ENCODE measurements around the gene ANKRD11. TPM values are rescaled to one million over a fixed set of nuclear protein-coding genes. Genes with fewer than 3 reads are reported as not detected.

ANKRD11 gene
- polyA plus RNA-seq, 1 donor (not counting 4 experiments of a cell fraction or from before 2014, with no cell fraction given) = 30.1 TPM

DNA sequence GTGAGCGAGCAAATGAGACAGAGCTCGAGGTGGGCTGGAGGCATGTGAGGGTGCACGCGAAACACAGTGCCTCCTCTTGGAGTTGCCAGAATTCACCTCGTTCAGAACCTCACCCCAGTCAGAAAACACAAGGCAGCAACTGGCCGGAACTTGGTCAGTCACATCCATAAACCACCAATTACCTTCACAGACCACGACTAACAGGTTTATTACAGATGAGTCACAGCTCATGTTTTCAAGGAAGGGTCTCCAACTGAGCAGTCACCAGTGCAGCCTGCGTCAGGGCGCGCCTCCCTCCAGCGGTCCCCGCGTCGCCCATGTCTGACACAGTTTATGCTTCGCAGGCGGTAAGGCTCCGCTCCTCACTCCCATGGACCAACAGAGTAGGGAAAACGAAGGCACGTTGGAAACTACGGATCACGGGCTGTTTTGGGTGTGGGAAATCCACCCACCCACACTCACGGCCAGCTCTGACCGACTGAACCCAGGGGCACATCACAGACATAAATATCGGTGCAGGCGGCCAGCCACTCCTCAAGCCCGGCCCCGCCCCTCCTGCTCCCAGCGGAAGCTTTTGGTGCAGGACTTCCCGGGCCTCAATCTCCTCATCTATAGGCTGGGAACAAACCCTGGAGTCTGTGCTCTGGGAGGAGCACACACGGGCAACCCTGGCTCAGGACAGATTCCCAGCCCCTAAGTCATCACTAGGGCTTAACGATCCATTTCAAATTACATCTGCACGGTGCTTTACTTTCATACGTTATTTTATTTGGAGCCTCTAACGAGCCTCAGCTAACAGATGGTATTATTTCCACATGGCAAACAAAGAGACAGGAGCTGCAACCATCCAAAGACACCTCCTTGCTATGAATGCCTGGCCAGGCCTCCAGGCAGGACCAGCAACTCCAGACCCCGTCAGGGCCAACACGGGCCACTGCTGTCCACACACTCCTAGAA lies 146.6 kb downstream of the ANKRD11 start:
- no peak for TF ChIP-seq EZH2 (IDR thresholded peaks at IDR 0.05; ENCODE audit: low read length)
- TF ChIP-seq, protein P1, sequence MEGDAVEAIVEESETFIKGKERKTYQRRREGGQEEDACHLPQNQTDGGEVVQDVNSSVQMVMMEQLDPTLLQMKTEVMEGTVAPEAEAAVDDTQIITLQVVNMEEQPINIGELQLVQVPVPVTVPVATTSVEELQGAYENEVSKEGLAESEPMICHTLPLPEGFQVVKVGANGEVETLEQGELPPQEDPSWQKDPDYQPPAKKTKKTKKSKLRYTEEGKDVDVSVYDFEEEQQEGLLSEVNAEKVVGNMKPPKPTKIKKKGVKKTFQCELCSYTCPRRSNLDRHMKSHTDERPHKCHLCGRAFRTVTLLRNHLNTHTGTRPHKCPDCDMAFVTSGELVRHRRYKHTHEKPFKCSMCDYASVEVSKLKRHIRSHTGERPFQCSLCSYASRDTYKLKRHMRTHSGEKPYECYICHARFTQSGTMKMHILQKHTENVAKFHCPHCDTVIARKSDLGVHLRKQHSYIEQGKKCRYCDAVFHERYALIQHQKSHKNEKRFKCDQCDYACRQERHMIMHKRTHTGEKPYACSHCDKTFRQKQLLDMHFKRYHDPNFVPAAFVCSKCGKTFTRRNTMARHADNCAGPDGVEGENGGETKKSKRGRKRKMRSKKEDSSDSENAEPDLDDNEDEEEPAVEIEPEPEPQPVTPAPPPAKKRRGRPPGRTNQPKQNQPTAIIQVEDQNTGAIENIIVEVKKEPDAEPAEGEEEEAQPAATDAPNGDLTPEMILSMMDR (optimal IDR thresholded peaks at IDR 0.05 in 1 of 3, IDR thresholded peaks at IDR 0.05 in 1 of 3, conservative IDR thresholded peaks at IDR 0.05 in 1 of 3; ENCODE audit: extremely low read depth in 1 of 3, insufficient read depth in 2 of 3, low read length in 3 of 3) = no peak
- H3K9ac ChIP-seq (ENCODE audit: control insufficient read depth, extremely low read depth, insufficient read depth, low read length) = no peak overlapping the region
- FAIRE-seq (no peak), DNase-seq (ENCODE audit: low read depth, low spot score) (no peak)
- no peak overlapping the region for H2AFZ ChIP-seq (ENCODE audit: control insufficient read depth, low read length)
- H3K27ac ChIP-seq (ENCODE audit: control insufficient read depth, insufficient read depth, low read length) = no peak overlapping the region
- dilution Hi-C loops (cut with MboI; ENCODE audit: extremely low pct_ligation_motif_present, low sequenced_read_pairs) = no loop called here
- no peak overlapping the region for H3K4me3 ChIP-seq (ENCODE audit: control insufficient read depth in 2 of 3, extremely low read depth in 1 of 3, insufficient read depth in 2 of 3, low read depth in 1 of 3, low read length in 3 of 3)
- H3K9me3 ChIP-seq (ENCODE audit: control insufficient read depth, low read depth, low read length) = no peaks in the 10 kb centered on the region
- H3K36me3 ChIP-seq (ENCODE audit: control insufficient read depth in 2 of 2, extremely low read depth in 1 of 2, insufficient read depth in 2 of 2, low read length in 2 of 2) = no peaks in the 10 kb centered on the region
- peaks cover 99% of the 10 kb centered on the region for H3K79me2 ChIP-seq (ENCODE audit: control insufficient read depth, insufficient read depth, low read length)
- peaks cover 23% of the 10 kb centered on the region for H3K4me1 ChIP-seq (ENCODE audit: control insufficient read depth, extremely low read depth, insufficient read depth, low read length)
- no peak overlapping the region for H3K4me2 ChIP-seq (ENCODE audit: control insufficient read depth, extremely low read depth, insufficient read depth, low read depth, low read length)
- no peaks in the 10 kb centered on the region for H3K27me3 ChIP-seq (ENCODE audit: control insufficient read depth, extremely low read depth, insufficient read depth, low read length)
- H4K20me1 ChIP-seq (ENCODE audit: control insufficient read depth, extremely low read depth, insufficient read depth, low read length) = peaks cover 16% of the 10 kb centered on the region
- peaks cover 5% of the 10 kb centered on the region for H3K9me1 ChIP-seq (ENCODE audit: control insufficient read depth, extremely low read depth, insufficient read depth, low read length)

DNA sequence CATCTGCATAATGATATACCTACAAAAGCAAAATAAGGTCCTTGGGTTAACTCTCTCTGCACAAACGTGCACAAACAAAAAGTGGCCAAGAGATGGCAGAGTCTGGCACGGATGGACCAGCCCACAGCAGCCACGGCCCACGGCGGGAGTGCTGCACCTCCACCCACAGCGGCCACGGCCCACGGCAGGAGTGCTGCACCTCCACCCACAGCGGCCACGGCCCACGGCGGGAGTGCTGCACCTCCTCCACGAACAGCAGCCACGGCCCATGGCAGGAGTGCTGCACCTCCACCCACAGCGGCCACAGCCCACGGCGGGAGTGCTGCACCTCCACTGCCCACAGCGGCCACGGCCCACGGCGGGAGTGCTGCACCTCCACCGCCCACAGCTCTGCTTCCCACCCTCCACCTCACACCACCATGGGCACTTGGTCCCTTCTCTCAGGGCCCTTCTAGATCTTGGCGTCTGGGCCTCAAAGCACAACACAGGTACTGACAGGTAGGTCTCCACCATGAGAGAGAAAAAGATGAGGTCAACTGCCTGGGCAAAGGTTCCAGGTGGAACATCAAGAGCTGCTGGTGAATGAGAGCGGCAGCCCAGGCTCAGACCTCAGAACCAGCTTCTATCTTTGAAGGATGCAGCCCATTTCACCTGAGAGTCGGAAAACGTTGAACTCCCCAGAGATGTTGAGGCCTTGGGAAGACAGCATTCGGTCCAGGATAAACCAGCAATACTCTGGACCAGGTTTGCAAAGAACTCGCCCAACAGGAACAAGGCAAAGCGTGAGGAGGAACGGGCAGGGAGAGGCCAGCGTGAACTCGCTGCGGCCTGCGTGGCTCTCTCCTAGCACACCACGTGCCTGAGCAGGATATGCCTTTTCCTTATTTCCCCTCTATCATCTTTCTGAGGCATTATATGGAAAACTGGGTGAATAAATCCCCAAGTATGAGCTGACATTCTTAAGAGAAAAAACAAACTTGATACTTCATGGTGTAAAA lies 148.4 kb downstream of the ANKRD11 start:
- dilution Hi-C loops (cut with MboI; ENCODE audit: extremely low pct_ligation_motif_present, low sequenced_read_pairs) = no loop called here

More for the DNA sequence above, 148.4 kb downstream of the ANKRD11 start:
- H3K9me3 ChIP-seq (ENCODE audit: control insufficient read depth, low read depth, low read length) = no peaks in the 10 kb centered on the region
- H3K4me1 ChIP-seq (ENCODE audit: control insufficient read depth, extremely low read depth, insufficient read depth, low read length) = peaks cover 23% of the 10 kb centered on the region
- H4K20me1 ChIP-seq (ENCODE audit: control insufficient read depth, extremely low read depth, insufficient read depth, low read length) = peaks cover 17% of the 10 kb centered on the region
- no peak overlapping the region for H3K9ac ChIP-seq (ENCODE audit: control insufficient read depth, extremely low read depth, insufficient read depth, low read length)
- no peak for DNase-seq (ENCODE audit: low read depth, low spot score)
- H3K27ac ChIP-seq (ENCODE audit: control insufficient read depth, insufficient read depth, low read length) = no peak overlapping the region
- H2AFZ ChIP-seq (ENCODE audit: control insufficient read depth, low read length) = no peak overlapping the region
- FAIRE-seq = no peak
- H3K9me1 ChIP-seq (ENCODE audit: control insufficient read depth, extremely low read depth, insufficient read depth, low read length) = peaks cover 5% of the 10 kb centered on the region
- peak overlapping the region; percentile 18 for H3K4me2 ChIP-seq (ENCODE audit: control insufficient read depth, extremely low read depth, insufficient read depth, low read depth, low read length)
- no peak for TF ChIP-seq EZH2 (IDR thresholded peaks at IDR 0.05; ENCODE audit: low read length)
- TF ChIP-seq, protein P1 (optimal IDR thresholded peaks at IDR 0.05 in 1 of 3, IDR thresholded peaks at IDR 0.05 in 1 of 3, conservative IDR thresholded peaks at IDR 0.05 in 1 of 3; ENCODE audit: extremely low read depth in 1 of 3, insufficient read depth in 2 of 3, low read length in 3 of 3) = no peak
- no peaks in the 10 kb centered on the region for H3K27me3 ChIP-seq (ENCODE audit: control insufficient read depth, extremely low read depth, insufficient read depth, low read length)
- peaks cover 0 to 3% of the 10 kb centered on the region in 2 experiments for H3K36me3 ChIP-seq (ENCODE audit: control insufficient read depth in 2 of 2, extremely low read depth in 1 of 2, insufficient read depth in 2 of 2, low read length in 2 of 2)
- no peak overlapping the region for H3K4me3 ChIP-seq (ENCODE audit: control insufficient read depth in 2 of 3, extremely low read depth in 1 of 3, insufficient read depth in 2 of 3, low read depth in 1 of 3, low read length in 3 of 3)
- peaks cover 96% of the 10 kb centered on the region for H3K79me2 ChIP-seq (ENCODE audit: control insufficient read depth, insufficient read depth, low read length)
